A172 (cell line): ENCODE data around the gene NBR1. TPM values are rescaled to one million over a fixed set of nuclear protein-coding genes. Genes with fewer than 3 reads are reported as not detected.
"Not testable (repeated sequence)": the region's sequence is repeated elsewhere in the genome, so short reads cannot be mapped to it uniquely, and the experiment has no call there.

Experiments
- DNase-seq: peaks from one replicate; pipeline ENCODE4 v3.0.0-alpha.2; 2015; ENCODE audit warnings: low spot score
- total RNA-seq: library from RNA; depleted of rRNA; stranded (reverse); fragments of >200 nt; shearing (Covaris generic); gene quantifications from 2 replicates; pipeline ENCODE4 v1.2.3, GENCODE V29; 2014

NBR1 gene
- total RNA-seq, 1 experiment from 2014 or later = 93.0 TPM

- DNase-seq = not testable (repeated sequence)
Observed at GRCh38 chr17:43159232-43159631, 11.8 kb upstream of the NBR1 start.

- not testable (repeated sequence) for DNase-seq
Observed at GRCh38 chr17:43159957-43160356, 11.1 kb upstream of the NBR1 start.

GRCh38 chr17:43165971-43166370 lies 5.0 kb upstream of the NBR1 start:
- not testable (repeated sequence) for DNase-seq

DNA sequence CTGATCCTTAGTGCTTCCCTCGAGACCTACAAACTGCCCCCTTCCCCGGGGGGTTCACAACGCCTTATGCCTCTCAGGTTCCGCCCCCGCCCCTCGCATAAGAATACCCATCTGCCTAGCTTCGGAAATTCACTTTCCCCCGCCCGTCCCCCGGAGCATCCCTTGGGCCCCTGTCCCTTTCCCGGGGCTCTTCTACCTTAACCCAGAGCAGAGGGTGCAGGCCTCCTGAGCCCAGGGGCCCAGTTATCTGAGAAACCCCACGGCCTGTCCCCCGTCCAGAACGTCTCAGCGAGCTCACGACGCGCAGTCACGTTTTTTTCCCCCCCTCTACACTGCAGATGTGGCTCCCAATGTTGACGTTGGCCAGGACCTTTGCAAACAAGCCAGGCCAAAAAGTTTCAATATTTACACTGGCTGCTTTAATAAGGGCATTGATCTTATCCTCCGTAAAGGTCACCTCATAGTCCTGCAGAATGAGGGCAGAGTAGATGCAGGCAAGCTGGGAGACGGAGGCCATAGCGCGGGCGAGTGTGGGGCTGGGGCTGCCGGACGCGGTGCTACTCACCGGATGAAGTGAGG lies 1.4 kb upstream of the NBR1 start:
- no peak for DNase-seq

DNA sequence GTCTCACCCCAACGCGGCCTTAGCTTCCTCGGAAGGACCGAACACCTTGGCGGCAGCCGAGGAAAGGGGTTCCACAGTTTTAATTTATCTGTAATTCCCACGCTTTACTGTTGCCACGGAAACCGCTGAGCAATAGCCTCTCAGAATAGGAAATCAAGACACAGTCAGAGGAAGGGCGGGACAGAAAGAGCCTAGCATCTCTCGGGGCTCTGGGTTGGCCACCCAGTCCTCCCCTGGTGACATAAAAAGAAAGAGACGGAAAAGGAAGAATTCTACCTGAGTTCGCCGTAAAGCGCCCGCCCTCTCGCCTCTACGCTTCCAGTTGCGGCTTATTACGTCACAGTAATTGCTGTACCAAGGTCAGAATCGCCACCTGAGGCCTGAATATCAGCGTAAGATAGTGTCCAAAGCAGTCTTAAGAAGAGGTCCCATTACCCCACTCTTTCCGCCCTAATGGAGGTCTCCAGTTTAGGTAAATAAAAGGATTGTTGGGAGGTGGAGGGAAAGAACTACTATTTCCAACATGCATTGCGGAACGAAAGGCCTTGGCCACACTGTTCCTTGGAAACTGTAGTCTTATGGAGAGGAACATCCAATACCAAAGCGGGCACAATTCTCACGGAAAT lies 761 bp upstream of the NBR1 start:
- DNase-seq = peak; percentile 98

- DNase-seq = peak; percentile 92
Observed at GRCh38 chr17:43171586-43172487, 823 bp downstream of the NBR1 start.

GRCh38 chr17:43175213-43176118 lies 4.5 kb downstream of the NBR1 start:
- no peak for DNase-seq

GRCh38 chr17:43176119-43176570 lies 5.1 kb downstream of the NBR1 start:
- DNase-seq = no peak

GRCh38 chr17:43183921-43184320 lies 12.9 kb downstream of the NBR1 start:
- no peak for DNase-seq

DNA sequence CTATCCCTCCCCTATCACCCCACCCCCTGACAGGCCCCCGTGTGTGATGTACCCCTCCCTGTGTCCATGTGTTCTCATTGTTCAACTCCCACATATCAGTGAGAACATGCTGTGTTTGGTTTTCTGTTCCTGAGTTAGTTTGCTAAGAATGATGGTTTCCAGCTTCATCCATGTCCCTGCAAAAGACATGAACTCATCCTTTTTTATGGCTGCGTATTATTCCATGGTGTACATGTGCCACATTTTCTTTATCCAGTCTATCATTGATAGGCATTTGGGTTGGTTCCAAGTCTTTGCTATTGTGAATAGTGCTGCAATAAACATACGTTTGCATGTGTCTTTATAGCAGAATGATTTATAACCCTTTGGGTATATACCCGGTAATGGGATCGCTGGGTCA lies 15.6 kb downstream of the NBR1 start:
- not testable (repeated sequence) for DNase-seq

- no peak for DNase-seq
Observed at GRCh38 chr17:43193251-43193650, 22.2 kb downstream of the NBR1 start.

DNA sequence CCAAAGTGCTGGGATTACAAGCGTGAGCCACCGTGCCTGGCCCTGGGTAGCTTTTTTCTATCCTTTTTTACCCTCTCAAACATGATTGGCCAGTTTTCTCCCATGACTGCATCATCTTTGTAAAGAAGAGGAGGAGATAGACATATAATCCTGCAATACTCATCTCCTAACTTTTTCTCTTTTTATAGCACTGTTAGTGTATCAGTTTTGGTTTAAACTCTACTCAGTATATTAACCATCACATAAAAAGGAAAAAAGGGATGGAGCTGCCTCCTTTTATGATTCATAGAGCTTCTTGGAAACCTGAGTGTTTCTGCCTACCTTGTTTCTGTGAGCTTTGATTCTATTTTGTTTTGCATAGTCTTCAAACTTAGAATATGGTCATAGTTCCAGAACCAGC lies 28.6 kb downstream of the NBR1 start:
- DNase-seq = no peak

DNA sequence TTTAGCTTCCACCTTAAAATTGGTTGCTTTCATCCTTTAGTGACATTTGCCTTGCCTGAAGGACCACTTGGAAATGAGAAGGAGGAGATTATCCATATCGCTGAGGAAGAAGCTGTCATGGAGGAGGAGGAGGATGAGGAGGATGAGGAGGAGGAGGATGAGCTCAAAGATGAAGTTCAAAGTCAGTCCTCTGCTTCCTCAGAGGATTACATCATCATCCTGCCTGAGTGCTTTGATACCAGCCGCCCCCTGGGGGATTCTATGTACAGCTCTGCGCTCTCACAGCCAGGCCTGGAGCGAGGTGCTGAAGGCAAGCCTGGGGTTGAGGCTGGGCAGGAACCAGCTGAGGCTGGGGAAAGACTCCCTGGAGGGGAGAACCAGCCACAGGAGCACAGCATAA lies 29.1 kb downstream of the NBR1 start:
- no peak for DNase-seq

GRCh38 chr17:43203013-43203412 lies 32.0 kb downstream of the NBR1 start:
- DNase-seq = not testable (repeated sequence)

- no peak for DNase-seq
Observed at GRCh38 chr17:43210576-43210975, 39.6 kb downstream of the NBR1 start.

- DNase-seq = no peak
Observed at GRCh38 chr17:43211123-43211479, 40.1 kb downstream of the NBR1 start.

DNA sequence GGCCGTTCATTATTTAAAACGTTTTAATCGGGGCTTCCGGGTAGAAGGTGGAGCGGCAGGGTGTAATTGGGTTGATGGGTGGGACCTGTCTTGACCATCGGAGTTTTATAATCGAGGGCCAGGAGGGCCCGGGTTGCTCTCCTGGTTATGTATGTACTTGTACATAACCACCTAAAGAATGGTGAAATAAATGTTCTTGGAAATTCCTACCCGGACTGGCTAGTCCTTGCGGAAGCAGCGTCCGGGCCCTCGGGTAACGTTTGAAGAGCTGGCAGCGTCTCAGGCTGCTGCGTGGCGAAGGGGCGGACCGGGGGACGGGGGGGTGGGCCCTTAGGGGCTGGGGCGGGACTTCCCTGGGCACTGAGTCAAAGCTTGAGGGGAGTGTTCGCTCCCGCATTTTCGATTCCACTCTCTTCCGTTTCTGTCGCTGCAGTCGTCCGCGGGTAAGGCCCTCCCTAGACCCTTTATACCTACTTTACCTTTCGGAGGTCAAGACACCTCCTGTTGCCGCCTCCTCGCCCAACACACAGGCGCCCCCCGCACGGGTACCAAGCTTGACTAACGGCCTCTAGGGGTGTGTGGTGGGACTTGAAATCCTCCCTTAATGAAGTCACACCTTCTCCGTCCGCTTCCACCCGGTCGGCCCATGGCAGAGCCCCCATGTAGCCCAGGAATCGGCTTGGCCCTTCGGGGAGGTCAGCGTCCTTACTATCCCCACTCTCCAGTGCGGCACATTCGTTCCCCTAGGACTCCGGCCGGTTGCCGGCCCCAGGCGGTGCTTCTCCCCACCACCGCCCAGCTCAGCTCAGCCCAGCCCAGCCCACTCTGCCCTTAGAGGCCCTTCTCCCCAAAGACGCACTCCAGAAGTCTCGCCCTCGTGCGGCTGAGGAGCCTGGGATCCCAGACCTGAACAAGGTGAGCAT lies 40.7 kb downstream of the NBR1 start, which contains the start of gene TMEM106A:
TSS of gene TMEM106A (plus strand) at position 396 of the 923 bp plus-strand sequence. CDS start 1,167 bp downstream, outside the sequence.
- peak; percentile 73 for DNase-seq

DNA sequence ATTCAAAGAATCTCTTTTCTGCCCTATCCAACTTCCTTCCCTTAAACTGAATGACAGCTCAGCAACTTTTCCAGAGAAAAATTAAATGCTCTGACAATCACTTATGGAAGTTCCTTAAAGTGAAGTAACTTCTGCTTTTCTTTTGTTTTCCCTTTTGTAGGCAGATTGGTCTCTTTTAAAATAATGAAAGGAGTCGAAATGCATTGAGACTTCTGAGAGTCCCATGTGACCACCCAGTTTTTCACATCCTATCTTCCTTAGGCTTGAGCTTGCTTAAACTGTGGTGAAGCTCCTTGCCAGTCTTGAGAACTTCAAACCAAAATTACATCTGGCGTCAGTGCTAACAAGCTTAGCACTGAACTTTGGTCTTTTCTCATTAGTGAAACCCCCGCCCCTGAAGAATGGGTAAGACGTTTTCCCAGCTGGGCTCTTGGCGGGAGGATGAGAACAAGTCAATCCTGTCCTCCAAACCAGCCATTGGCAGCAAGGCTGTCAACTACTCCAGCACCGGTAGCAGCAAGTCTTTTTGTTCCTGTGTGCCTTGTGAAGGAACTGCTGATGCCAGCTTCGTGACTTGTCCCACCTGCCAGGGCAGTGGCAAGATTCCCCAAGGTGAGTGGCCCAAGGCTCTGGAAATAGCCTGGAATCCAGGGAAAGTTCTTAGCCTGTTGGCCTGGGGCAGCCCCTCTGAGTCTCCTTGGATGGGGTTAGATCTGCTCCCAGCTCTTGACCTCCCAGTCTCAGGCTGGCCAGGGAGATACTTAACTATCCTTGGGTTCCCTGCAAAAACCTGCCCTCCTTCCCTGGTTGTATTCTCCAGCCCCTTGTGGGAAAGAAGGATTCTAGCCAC lies 41.9 kb downstream of the NBR1 start:
- no peak for DNase-seq

DNA sequence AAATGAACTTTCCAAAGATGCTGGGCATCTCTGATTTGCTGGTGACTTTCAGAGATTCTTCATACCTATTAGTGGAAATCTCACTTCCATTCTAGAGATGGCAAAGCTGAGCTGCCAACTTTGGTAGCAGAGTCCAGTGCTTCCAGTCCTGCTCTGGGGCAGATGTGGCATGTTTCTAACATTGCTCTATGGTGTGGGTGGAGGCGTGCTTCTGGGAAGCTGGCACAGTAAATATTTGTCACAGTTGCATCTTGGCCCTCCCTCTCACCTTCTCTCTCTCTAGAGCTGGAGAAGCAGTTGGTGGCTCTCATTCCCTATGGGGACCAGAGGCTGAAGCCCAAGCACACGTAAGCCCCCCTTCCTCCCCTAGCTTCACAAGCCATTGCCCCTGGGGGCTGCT lies 42.5 kb downstream of the NBR1 start:
- no peak for DNase-seq
